HepG2 (cell line): ENCODE results near the gene ATAD2B. TPM values are rescaled to one million over a fixed set of nuclear protein-coding genes. Genes with fewer than 3 reads are reported as not detected.

Source experiments
- ATAC-seq: fragments of 200-7000 bp; cut with Tn5 transposase; 3 replicates; pipeline ENCODE4 v1.9.1; 2020; ENCODE audit warnings: mild to moderate bottlenecking, moderate library complexity
- BruUV-seq: library from RNA; stranded (reverse); fragments of 400-500 nt; replicated peaks from 2 replicates; lab custom pipeline; 2021; lab: Mats Ljungman, UMichigan
- CTCF ChIA-PET: fragments of 300-600 bp; formaldehyde crosslinking; extraction: SDS; loops from one replicate; lab custom pipeline; 2021; ENCODE audit warnings: low total read pairs, inconsistent platforms, low intra/inter-chr PET ratio; lab: Yijun Ruan, JAX
- POLR2A ChIA-PET: fragments of 350-600 bp; sonication (Branson Sonifier 250); formaldehyde crosslinking; loops from one replicate; lab custom pipeline; 2020; ENCODE audit warnings: antibody characterized with exemption, inconsistent platforms; lab: Yijun Ruan, JAX
- DNase-seq: peaks from one replicate; pipeline ENCODE4 v3.0.0-alpha.2; 2015; ENCODE audit warnings: low spot score
- FAIRE-seq: peaks from 3 replicates; lab custom pipeline; 2011; peaks lifted over from hg19 to GRCh38; lab: Jason Lieb, UNC
- H2AFZ ChIP-seq: one replicate; pipeline ENCODE4 v1.6.1; 2011; ENCODE audit warnings: low read length, inconsistent platforms
- H3K27ac ChIP-seq: fragments of 300-600 bp; 3 replicates; pipeline ENCODE4 v1.8.0; 2011; ENCODE audit warnings: mixed run types, mild to moderate bottlenecking, mixed read lengths, low read length, inconsistent platforms; ENCODE audit not compliant: insufficient read depth; ENCODE audit errors: extremely low read length
- H3K27me3 ChIP-seq, 2 experiments: fragments of 200-600 bp in 1 of 2; 2 replicates in 1 of 2; 3 replicates in 1 of 2; pipeline versions ENCODE4 v1.6.0 to v1.8.0; 2011; ENCODE audit warnings: low read length in 2 of 2, mild to moderate bottlenecking in 2 of 2, moderate library complexity in 2 of 2, inconsistent platforms in 1 of 2; ENCODE audit not compliant: insufficient read depth in 2 of 2, control insufficient read depth in 1 of 2
- H3K36me3 ChIP-seq, 2 experiments: fragments of 200-600 bp in 1 of 2; replicated peaks in 1 of 2; 2 replicates in 1 of 2; 3 replicates in 1 of 2; pipeline versions ENCODE4 v1.5.1 to v1.8.0; 2011; ENCODE audit warnings: low read length in 2 of 2, inconsistent platforms in 1 of 2; ENCODE audit not compliant: insufficient read depth in 2 of 2, control insufficient read depth in 1 of 2
- H3K4me1 ChIP-seq: 2 replicates; pipeline ENCODE4 v1.5.1; 2012; ENCODE audit warnings: low read length, inconsistent platforms; ENCODE audit not compliant: insufficient read depth
- H3K4me2 ChIP-seq: 2 replicates; pipeline ENCODE4 v1.6.0; 2011; ENCODE audit warnings: low read depth, low read length, inconsistent platforms
- H3K4me3 ChIP-seq, 3 experiments: fragments of 200-600 bp in 1 of 3; sonication (generic), shearing (Covaris generic) in 1 of 3; replicated peaks in 1 of 3; 2 replicates each; pipeline ENCODE4 v1.5.1; 2011 to 2016; ENCODE audit warnings: low read length in 3 of 3, inconsistent platforms in 2 of 3, low read depth in 2 of 3, mild to moderate bottlenecking in 2 of 3, control low read depth in 1 of 3, mixed read lengths in 1 of 3; ENCODE audit not compliant: insufficient read depth in 1 of 3
- H3K79me2 ChIP-seq: one replicate; pipeline ENCODE4 v1.6.1; 2011; ENCODE audit warnings: low read length, inconsistent platforms; ENCODE audit not compliant: insufficient read depth
- H3K9ac ChIP-seq: 2 replicates; pipeline ENCODE4 v1.6.0; 2011; ENCODE audit warnings: mild to moderate bottlenecking, low read depth, low read length, inconsistent platforms; ENCODE audit not compliant: insufficient read depth
- H3K9me3 ChIP-seq: 2 replicates; pipeline ENCODE4 v1.5.1; 2012; ENCODE audit warnings: mild to moderate bottlenecking, low read length
- H4K20me1 ChIP-seq: 2 replicates; pipeline ENCODE4 v1.6.0; 2011; ENCODE audit warnings: inconsistent platforms, mild to moderate bottlenecking, low read length, moderate library complexity; ENCODE audit not compliant: insufficient read depth
- ASH2L ChIP-seq: fragments of 300-600, 200-600 bp; sonication (generic); IDR thresholded peaks from 2 replicates; pipeline ENCODE4 v1.7.0; 2017; ENCODE audit warnings: low read depth, mild to moderate bottlenecking, moderate library complexity, mixed read lengths, low read length; ENCODE audit not compliant: insufficient read length
- HMGA1 ChIP-seq: sonication (generic); formaldehyde crosslinking; conservative IDR thresholded peaks from 2 replicates; pipeline ENCODE4 v1.4.0; 2020; ENCODE audit warnings: missing genetic modification reagents
- PRDM10 ChIP-seq: sonication (generic); formaldehyde crosslinking; IDR thresholded peaks from 2 replicates; pipeline ENCODE4 v1.4.0; 2020; ENCODE audit warnings: low read depth, missing genetic modification reagents
- ZFP90 ChIP-seq: sonication (generic); formaldehyde crosslinking; IDR thresholded peaks from 2 replicates; pipeline ENCODE4 v1.8.0; 2022; ENCODE audit warnings: missing genetic modification reagents, mild to moderate bottlenecking, inconsistent platforms, borderline replicate concordance
- WGBS: methylation state at CpG from one replicate; pipeline ENCODE4 v1.1.6; 2017; ENCODE audit warnings: low lambda C conversion rate; 5-methylcytosine and 5-hydroxymethylcytosine counted together
- in situ Hi-C: cut with HindIII; loops from 2 replicates; pipeline ENCODE4 v1.10.0; 2017; ENCODE audit warnings: low pct_unique_long_range_greater_than_20kb; ENCODE audit not compliant: extremely low pct_ligation_motif_present
- intact Hi-C: fragments of 100-400 bp; cut with micrococcal nuclease; formaldehyde crosslinking; loops from one replicate; pipeline ENCODE4 v1.10.0; 2022; ENCODE audit not compliant: unreplicated experiment
- polyA plus RNA-seq, 8 experiments: library from polyadenylated mRNA; depleted of rRNA in 3 of 8; stranded (reverse) in 7 of 8; unstranded in 1 of 8; fragments of >200 nt; fragmentation: Illumina TruSeq in 4 of 8; extraction: Trizol in 4 of 8; gene quantifications; 2 replicates each; pipeline versions ENCODE4 v1.2.1 to v1.2.3, GENCODE V29; 2011 to 2016; ENCODE audit warnings: low read depth in 4 of 8, missing spikeins in 1 of 8, mixed read lengths in 1 of 8; ENCODE audit not compliant: insufficient read depth in 1 of 8
- total RNA-seq, 5 experiments: library from RNA; depleted of rRNA; stranded (reverse); fragments of >200 nt; fragmentation: Illumina TruSeq; extraction: Trizol; gene quantifications; 2 replicates each; pipeline ENCODE4 v1.2.3, GENCODE V29; 2016; ENCODE audit warnings: low read depth in 1 of 5
- TF ChIP-seq, protein P1 (sequence below), 2 experiments: fragments of 450-650 bp in 1 of 2; sonication (generic) in 1 of 2; formaldehyde crosslinking; IDR thresholded peaks; 2 replicates each; pipeline versions ENCODE4 v1.5.0 to v1.8.0; 2020 to 2022; ENCODE audit warnings: mild to moderate bottlenecking in 1 of 2, missing genetic modification reagents in 1 of 2
- TF ChIP-seq, protein P2 (sequence below): sonication (generic); formaldehyde crosslinking; IDR thresholded peaks from 2 replicates; pipeline ENCODE4 v1.4.0; 2020; ENCODE audit warnings: missing genetic modification reagents
- TF ChIP-seq, protein P3 (sequence below): sonication (generic); formaldehyde crosslinking; IDR thresholded peaks from 2 replicates; pipeline ENCODE4 v1.4.0; 2020; ENCODE audit warnings: mild to moderate bottlenecking, missing genetic modification reagents

ATAD2B gene
- total and polyA plus RNA-seq, 2 of the 13 experiments (the other 11 are each of a cell fraction or from before 2014, with no cell fraction given): 5.3 to 22.2 TPM

DNA sequence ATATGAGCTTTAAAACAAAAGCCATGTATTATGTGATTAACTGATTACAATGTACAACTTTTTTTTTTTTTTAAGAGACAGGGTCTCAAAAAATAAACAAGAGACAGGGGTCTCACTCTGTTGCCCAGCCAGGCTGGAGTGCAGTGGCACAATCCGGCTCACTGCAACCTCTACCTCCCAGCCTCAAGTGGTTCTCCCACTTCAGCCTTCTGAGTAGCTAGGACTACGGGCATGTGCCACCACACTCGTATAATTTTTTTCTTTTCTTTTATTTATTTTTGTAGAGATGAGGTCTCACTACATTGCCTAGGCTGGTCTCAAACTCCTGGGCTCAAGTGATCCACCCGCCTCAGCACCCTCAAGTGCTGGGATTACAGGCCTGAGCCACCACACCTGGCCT lies 103.1 kb downstream of the ATAD2B start:
- H3K27me3 ChIP-seq: no peaks in the 10 kb centered on the region
- H3K79me2 ChIP-seq: no peaks in the 10 kb centered on the region
- WGBS: 75% methylated on average over 4 of the region's 4 CpGs
- no peak for TF ChIP-seq ZFP90 (CRISPR knock-in tag)
- TF ChIP-seq PRDM10: no peak
- TF ChIP-seq ASH2L: no peak
- TF ChIP-seq, protein P1, sequence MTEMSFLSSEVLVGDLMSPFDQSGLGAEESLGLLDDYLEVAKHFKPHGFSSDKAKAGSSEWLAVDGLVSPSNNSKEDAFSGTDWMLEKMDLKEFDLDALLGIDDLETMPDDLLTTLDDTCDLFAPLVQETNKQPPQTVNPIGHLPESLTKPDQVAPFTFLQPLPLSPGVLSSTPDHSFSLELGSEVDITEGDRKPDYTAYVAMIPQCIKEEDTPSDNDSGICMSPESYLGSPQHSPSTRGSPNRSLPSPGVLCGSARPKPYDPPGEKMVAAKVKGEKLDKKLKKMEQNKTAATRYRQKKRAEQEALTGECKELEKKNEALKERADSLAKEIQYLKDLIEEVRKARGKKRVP (CRISPR knock-in tag; IDR thresholded peaks at IDR 0.05): no peak
- TF ChIP-seq, protein P2, sequence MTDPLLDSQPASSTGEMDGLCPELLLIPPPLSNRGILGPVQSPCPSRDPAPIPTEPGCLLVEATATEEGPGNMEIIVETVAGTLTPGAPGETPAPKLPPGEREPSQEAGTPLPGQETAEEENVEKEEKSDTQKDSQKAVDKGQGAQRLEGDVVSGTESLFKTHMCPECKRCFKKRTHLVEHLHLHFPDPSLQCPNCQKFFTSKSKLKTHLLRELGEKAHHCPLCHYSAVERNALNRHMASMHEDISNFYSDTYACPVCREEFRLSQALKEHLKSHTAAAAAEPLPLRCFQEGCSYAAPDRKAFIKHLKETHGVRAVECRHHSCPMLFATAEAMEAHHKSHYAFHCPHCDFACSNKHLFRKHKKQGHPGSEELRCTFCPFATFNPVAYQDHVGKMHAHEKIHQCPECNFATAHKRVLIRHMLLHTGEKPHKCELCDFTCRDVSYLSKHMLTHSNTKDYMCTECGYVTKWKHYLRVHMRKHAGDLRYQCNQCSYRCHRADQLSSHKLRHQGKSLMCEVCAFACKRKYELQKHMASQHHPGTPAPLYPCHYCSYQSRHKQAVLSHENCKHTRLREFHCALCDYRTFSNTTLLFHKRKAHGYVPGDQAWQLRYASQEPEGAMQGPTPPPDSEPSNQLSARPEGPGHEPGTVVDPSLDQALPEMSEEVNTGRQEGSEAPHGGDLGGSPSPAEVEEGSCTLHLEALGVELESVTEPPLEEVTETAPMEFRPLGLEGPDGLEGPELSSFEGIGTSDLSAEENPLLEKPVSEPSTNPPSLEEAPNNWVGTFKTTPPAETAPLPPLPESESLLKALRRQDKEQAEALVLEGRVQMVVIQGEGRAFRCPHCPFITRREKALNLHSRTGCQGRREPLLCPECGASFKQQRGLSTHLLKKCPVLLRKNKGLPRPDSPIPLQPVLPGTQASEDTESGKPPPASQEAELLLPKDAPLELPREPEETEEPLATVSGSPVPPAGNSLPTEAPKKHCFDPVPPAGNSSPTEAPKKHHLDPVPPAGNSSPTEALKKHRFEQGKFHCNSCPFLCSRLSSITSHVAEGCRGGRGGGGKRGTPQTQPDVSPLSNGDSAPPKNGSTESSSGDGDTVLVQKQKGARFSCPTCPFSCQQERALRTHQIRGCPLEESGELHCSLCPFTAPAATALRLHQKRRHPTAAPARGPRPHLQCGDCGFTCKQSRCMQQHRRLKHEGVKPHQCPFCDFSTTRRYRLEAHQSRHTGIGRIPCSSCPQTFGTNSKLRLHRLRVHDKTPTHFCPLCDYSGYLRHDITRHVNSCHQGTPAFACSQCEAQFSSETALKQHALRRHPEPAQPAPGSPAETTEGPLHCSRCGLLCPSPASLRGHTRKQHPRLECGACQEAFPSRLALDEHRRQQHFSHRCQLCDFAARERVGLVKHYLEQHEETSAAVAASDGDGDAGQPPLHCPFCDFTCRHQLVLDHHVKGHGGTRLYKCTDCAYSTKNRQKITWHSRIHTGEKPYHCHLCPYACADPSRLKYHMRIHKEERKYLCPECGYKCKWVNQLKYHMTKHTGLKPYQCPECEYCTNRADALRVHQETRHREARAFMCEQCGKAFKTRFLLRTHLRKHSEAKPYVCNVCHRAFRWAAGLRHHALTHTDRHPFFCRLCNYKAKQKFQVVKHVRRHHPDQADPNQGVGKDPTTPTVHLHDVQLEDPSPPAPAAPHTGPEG (CRISPR knock-in tag): no peak
- TF ChIP-seq, protein P3, sequence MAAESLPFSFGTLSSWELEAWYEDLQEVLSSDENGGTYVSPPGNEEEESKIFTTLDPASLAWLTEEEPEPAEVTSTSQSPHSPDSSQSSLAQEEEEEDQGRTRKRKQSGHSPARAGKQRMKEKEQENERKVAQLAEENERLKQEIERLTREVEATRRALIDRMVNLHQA (CRISPR knock-in tag): no peak
- TF ChIP-seq HMGA1: no peak
- TF ChIP-seq, all 625 proteins: peak for 0
- intact Hi-C loops (loop anchor here (1.0 to 10.0 kb wide), 4 partner anchors 101 to 340 kb away; partner anchors contain the start of genes ATAD2B and TP53I3), in situ Hi-C loops (loop anchor here (10.0 kb wide), 1 partner anchor 341 kb away; no protein-coding TSS in a partner anchor)
- ChIA-PET POLR2A (interaction anchor here (1.7 kb wide), 1 partner anchor 103 kb away, joined by 12 read pairs; the partner anchor contains the start of gene ATAD2B), CTCF (interaction anchor here (2.2 to 2.6 kb wide), 2 partner anchors 237 to 340 kb away, joined by 7 to 20 read pairs; no protein-coding TSS in a partner anchor)
- H3K4me1 ChIP-seq: peaks cover 6% of the 10 kb centered on the region
- BruUV-seq: no TSS peak
- FAIRE-seq (no peak), DNase-seq (no peak), ATAC-seq (no peak)
- peaks cover 6 to 15% of the 10 kb centered on the region in 2 experiments for H3K36me3 ChIP-seq
- no peak overlapping the region for H3K4me3 ChIP-seq
- no peak overlapping the region for H2AFZ ChIP-seq
- H3K4me2 ChIP-seq: no peak overlapping the region
- H3K9ac ChIP-seq: no peak overlapping the region
- H3K9me3 ChIP-seq: no peaks in the 10 kb centered on the region
- no peaks in the 10 kb centered on the region for H4K20me1 ChIP-seq
- H3K27ac ChIP-seq: no peak overlapping the region
